Measurements from ENCODE around the gene CORO1A. TPM values are rescaled to one million over a fixed set of nuclear protein-coding genes. Genes with fewer than 3 reads are reported as not detected.

Gene CORO1A
- polyA plus RNA-seq (2013, experiment 1 of 2), result 1.0 TPM
- 0.79 TPM for polyA plus RNA-seq (2013, experiment 2 of 2)

DNA sequence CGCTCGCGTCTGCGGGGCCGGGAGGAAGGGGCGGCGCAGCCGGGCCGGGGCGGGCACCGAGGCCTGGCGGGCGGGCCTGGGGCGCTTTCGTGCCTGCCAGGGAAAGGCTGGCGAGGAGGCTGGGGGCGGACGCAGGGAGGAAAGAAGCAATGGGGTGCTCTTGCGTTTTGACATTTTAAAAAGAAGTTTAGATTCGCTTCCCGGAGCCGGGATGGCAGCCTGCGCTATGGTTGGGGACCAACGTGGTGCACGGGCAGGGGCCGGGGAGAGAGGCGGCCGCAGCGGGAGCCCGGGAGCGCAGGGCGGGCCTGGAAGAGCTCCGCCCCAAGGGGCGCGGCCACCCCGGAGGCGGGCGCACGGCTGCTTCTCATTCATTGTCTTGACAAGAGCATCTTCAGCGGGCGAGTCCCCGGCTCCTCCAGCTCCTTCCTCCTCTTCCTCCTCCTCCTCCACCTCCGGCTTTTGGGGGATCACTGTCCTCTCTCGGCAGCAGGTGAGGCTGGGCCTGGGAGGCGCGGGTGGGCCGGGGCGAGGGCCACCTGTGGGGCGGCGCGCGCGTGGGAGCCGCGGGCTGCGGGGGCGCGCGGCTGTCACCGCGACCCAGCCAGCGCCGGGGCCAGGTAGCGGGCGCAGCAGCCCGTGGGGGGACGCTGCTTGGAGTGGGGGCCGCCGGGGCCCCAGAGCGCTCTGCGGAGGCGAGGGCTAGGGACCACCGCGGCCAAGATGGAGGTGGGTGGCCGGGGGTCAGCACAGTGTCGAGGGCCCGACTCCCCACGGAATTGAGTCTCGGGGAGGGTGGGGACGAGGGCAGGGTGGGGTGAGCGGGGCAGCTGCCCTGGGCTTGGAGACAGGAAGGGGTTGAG is at the start of gene CORO1A:
Gene CORO1A, plus strand, starts transcription at position 370 of the 863 bp plus-strand sequence. CDS start 1,608 bp downstream, outside the sequence.
- peak within 1 kb of the TSS; percentile 15 to 21 for H3K4ac ChIP-seq (ENCODE audit: low read depth in 1 of 2, low read length in 2 of 2)
- peaks cover 11% of the 10 kb centered on the region for H3K79me1 ChIP-seq (replicated peaks; ENCODE audit: low read length, poor library complexity, severe bottlenecking)
- H3K27ac ChIP-seq (ENCODE audit: low read length, poor library complexity, severe bottlenecking), result peak within 1 kb of the TSS; percentile 28
- peak within 1 kb of the TSS; percentile 52 to 62 for H3K18ac ChIP-seq (ENCODE audit: low read depth in 1 of 2, low read length in 2 of 2)
- H3K9ac ChIP-seq (ENCODE audit: low read length), result peak within 1 kb of the TSS; percentile 66
- H2AK5ac ChIP-seq (ENCODE audit: low read length, severe bottlenecking), result no peak within 1 kb of the TSS
- peak; percentile 78 for DNase-seq
- H3K14ac ChIP-seq (ENCODE audit: low read length in 2 of 2), result peak within 1 kb of the TSS in 1 of 2 experiments; percentile 58
- peak within 1 kb of the TSS; percentile 87 for H3K4me2 ChIP-seq (ENCODE audit: low read length, poor library complexity, severe bottlenecking)
- peaks cover 28% of the 10 kb centered on the region for H3K4me1 ChIP-seq (ENCODE audit: control insufficient read depth, insufficient read depth, low read depth, low read length)
- no peak within 1 kb of the TSS for H2BK15ac ChIP-seq (ENCODE audit: low read depth, poor library complexity, severe bottlenecking)
- H2BK12ac ChIP-seq (ENCODE audit: low read length in 2 of 2), result peak within 1 kb of the TSS in 1 of 2 experiments; percentile 37
- H2BK5ac ChIP-seq (ENCODE audit: low read depth, low read length, poor library complexity, severe bottlenecking), result no peak within 1 kb of the TSS
- H3K36me3 ChIP-seq (ENCODE audit: control insufficient read depth in 1 of 2, insufficient read depth in 2 of 2, low read depth in 1 of 2, low read length in 2 of 2), result peaks cover 0 to 22% of the 10 kb centered on the region in 2 experiments
- WGBS, result 3% methylated on average over 53 of the region's 81 CpGs
- H3K9me3 ChIP-seq (ENCODE audit: control insufficient read depth, low read length), result no peaks in the 10 kb centered on the region
- no peak within 1 kb of the TSS for H3K23ac ChIP-seq (ENCODE audit: low read length in 2 of 2)
- peak within 1 kb of the TSS; percentile 72 for H2AFZ ChIP-seq (ENCODE audit: low read depth, low read length)
- peak within 1 kb of the TSS; percentile 5 for H4K8ac ChIP-seq (ENCODE audit: low read length)
- no peak within 1 kb of the TSS for H2BK120ac ChIP-seq (ENCODE audit: low read depth, low read length)
- peak within 1 kb of the TSS; percentile 58 to 74 for H3K4me3 ChIP-seq (ENCODE audit: insufficient read depth in 1 of 2, low read depth in 1 of 2, low read length in 2 of 2)
- H4K91ac ChIP-seq (ENCODE audit: low read length), result no peak within 1 kb of the TSS
- H3K27me3 ChIP-seq (ENCODE audit: control insufficient read depth in 1 of 2, insufficient read depth in 1 of 2, low read length in 2 of 2), result peaks cover 0 to 9% of the 10 kb centered on the region in 2 experiments

DNA sequence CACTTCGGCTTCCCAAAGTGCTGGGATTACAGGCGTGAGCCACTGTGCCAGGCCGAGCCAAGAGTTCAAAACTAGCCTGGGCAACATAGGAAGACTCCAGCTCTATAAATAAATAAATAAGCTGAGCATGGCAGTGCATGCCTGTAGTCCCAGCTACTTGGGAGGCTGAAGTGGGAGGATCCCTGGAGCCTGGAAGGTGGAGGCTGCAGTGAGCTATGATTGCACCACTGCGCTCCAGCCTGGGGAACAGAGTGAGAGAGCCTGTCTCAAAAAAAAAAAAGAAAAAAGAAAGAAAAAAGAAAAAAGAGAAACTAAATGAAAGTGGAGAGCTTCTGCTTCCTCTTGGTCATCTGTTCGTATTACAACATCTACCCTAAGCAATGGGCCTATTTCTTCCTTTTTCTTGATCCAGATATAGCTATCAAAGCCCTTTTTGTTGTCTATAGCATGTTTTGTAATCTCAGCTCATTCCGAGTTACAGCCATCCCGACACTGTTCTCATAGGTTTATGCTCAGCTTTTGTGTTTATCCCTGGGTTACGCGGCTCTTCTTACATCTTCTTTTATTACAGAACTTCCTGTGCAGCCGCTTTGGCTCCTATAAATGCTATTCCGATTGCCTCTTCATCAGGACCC is 46.3 kb upstream of the CORO1A start:
- no peaks in the 10 kb centered on the region for H3K27me3 ChIP-seq (ENCODE audit: control insufficient read depth in 1 of 2, insufficient read depth in 1 of 2, low read length in 2 of 2)
- no peaks in the 10 kb centered on the region for H3K36me3 ChIP-seq (ENCODE audit: control insufficient read depth in 1 of 2, insufficient read depth in 2 of 2, low read depth in 1 of 2, low read length in 2 of 2)
- H3K4ac ChIP-seq (ENCODE audit: low read depth in 1 of 2, low read length in 2 of 2), result no peak overlapping the region
- H2AK5ac ChIP-seq (ENCODE audit: low read length, severe bottlenecking), result no peak overlapping the region
- H3K4me2 ChIP-seq (ENCODE audit: low read length, poor library complexity, severe bottlenecking), result no peak overlapping the region
- 81% methylated on average over 11 of the region's 11 CpGs for WGBS
- H2BK15ac ChIP-seq (ENCODE audit: low read depth, poor library complexity, severe bottlenecking), result no peak overlapping the region
- H4K8ac ChIP-seq (ENCODE audit: low read length), result no peak overlapping the region
- no peak overlapping the region for H2BK120ac ChIP-seq (ENCODE audit: low read depth, low read length)
- H3K14ac ChIP-seq (ENCODE audit: low read length in 2 of 2), result no peak overlapping the region
- H2BK5ac ChIP-seq (ENCODE audit: low read depth, low read length, poor library complexity, severe bottlenecking), result no peak overlapping the region
- H3K4me1 ChIP-seq (ENCODE audit: control insufficient read depth, insufficient read depth, low read depth, low read length), result no peaks in the 10 kb centered on the region
- no peak for DNase-seq
- no peak overlapping the region for H2BK12ac ChIP-seq (ENCODE audit: low read length in 2 of 2)
- no peak overlapping the region for H3K9ac ChIP-seq (ENCODE audit: low read length)
- H3K23ac ChIP-seq (ENCODE audit: low read length in 2 of 2), result no peak overlapping the region
- H3K4me3 ChIP-seq (ENCODE audit: insufficient read depth in 1 of 2, low read depth in 1 of 2, low read length in 2 of 2), result no peak overlapping the region
- H3K9me3 ChIP-seq (ENCODE audit: control insufficient read depth, low read length), result no peaks in the 10 kb centered on the region
- no peaks in the 10 kb centered on the region for H3K79me1 ChIP-seq (replicated peaks; ENCODE audit: low read length, poor library complexity, severe bottlenecking)
- H3K18ac ChIP-seq (ENCODE audit: low read depth in 1 of 2, low read length in 2 of 2), result no peak overlapping the region
- H4K91ac ChIP-seq (ENCODE audit: low read length), result no peak overlapping the region
- no peak overlapping the region for H3K27ac ChIP-seq (ENCODE audit: low read length, poor library complexity, severe bottlenecking)
- no peak overlapping the region for H2AFZ ChIP-seq (ENCODE audit: low read depth, low read length)

DNA sequence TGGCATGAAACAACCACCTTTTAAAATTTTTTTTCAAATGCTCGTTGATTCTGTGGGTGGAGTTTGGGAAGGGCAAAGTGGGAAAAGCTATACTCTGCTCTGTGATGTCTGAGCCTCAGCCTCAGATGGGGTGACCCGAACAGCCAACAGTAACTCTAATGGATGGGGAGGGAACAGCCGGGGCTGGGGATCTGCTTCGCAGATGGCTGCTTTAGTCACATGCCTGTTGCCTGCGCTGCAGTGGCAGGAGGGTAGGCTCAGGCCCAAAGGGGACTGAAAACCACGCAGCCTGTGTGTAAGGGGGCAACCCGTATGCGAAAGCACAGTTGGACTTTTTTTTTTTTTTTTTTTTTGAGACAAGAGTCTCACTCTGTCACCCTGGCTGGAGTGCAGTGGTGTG is 45.5 kb upstream of the CORO1A start:
- Histone ChIP-seq H3K4me2 (ENCODE audit: low read length, poor library complexity, severe bottlenecking) (no peak overlapping the region), H3K23ac (ENCODE audit: low read length in 2 of 2) (no peak overlapping the region), H2BK15ac (ENCODE audit: low read depth, poor library complexity, severe bottlenecking) (no peak overlapping the region), H2BK120ac (ENCODE audit: low read depth, low read length) (no peak overlapping the region), H4K8ac (ENCODE audit: low read length) (no peak overlapping the region), H3K9me3 (ENCODE audit: control insufficient read depth, low read length) (no peaks in the 10 kb centered on the region), H3K18ac (ENCODE audit: low read depth in 1 of 2, low read length in 2 of 2) (no peak overlapping the region), H3K4me3 (ENCODE audit: insufficient read depth in 1 of 2, low read depth in 1 of 2, low read length in 2 of 2) (no peak overlapping the region), H2BK12ac (ENCODE audit: low read length in 2 of 2) (no peak overlapping the region), H3K36me3 (ENCODE audit: control insufficient read depth in 1 of 2, insufficient read depth in 2 of 2, low read depth in 1 of 2, low read length in 2 of 2) (no peaks in the 10 kb centered on the region), H2BK5ac (ENCODE audit: low read depth, low read length, poor library complexity, severe bottlenecking) (no peak overlapping the region), H3K79me1 (replicated peaks; ENCODE audit: low read length, poor library complexity, severe bottlenecking) (no peaks in the 10 kb centered on the region), H3K4ac (ENCODE audit: low read depth in 1 of 2, low read length in 2 of 2) (no peak overlapping the region), H3K9ac (ENCODE audit: low read length) (no peak overlapping the region), H3K27me3 (ENCODE audit: control insufficient read depth in 1 of 2, insufficient read depth in 1 of 2, low read length in 2 of 2) (peaks cover 0 to under 1% of the 10 kb centered on the region in 2 experiments), H4K91ac (ENCODE audit: low read length) (no peak overlapping the region), H3K14ac (ENCODE audit: low read length in 2 of 2) (no peak overlapping the region), H3K4me1 (ENCODE audit: control insufficient read depth, insufficient read depth, low read depth, low read length) (no peaks in the 10 kb centered on the region), H2AK5ac (ENCODE audit: low read length, severe bottlenecking) (no peak overlapping the region), H2AFZ (ENCODE audit: low read depth, low read length) (no peak overlapping the region), H3K27ac (ENCODE audit: low read length, poor library complexity, severe bottlenecking) (no peak overlapping the region)
- no peak for DNase-seq
- WGBS, result 89% methylated on average over 8 of the region's 8 CpGs
